Breast epithelium (tissue), 4 donors: ENCODE data around the gene OVOL1. TPM values are rescaled to one million over a fixed set of nuclear protein-coding genes. Genes with fewer than 3 reads are reported as not detected.

Experiments
- DNase-seq, 2 donors: peaks; one replicate each; pipeline ENCODE4 v3.0.0-alpha.2; 2019; ENCODE audit warnings: low spot score in 2 of 2
- H3K27ac ChIP-seq, 2 donors: fragments of 200-600 bp; sonication (generic) in 1 of 2; one replicate each; pipeline ENCODE4 v1.5.1; 2016 to 2019; ENCODE audit warnings: mild to moderate bottlenecking in 1 of 2
- H3K27me3 ChIP-seq, 2 donors: fragments of 200-600 bp; sonication (generic) in 1 of 2; one replicate each; pipeline versions ENCODE4 v1.5.1 to v1.6.0; 2017 to 2019; ENCODE audit warnings: control low read depth in 1 of 2, mild to moderate bottlenecking in 1 of 2
- H3K36me3 ChIP-seq: fragments of 200-600 bp; one replicate; pipeline ENCODE4 v1.5.1; 2019
- H3K4me1 ChIP-seq, 2 donors: fragments of 200-600 bp; sonication (generic); one replicate each; pipeline ENCODE4 v1.5.1; 2016 to 2019; ENCODE audit warnings: control low read depth in 1 of 2
- H3K4me3 ChIP-seq, 3 donors: fragments of 200-600 bp; sonication (generic); 1 replicate in 2 of 3; 2 replicates in 1 of 3; pipeline ENCODE4 v1.5.1; 2016 to 2019; ENCODE audit warnings: mild to moderate bottlenecking in 3 of 3, moderate library complexity in 2 of 3
- H3K9me3 ChIP-seq, 2 donors: fragments of 200-600 bp; sonication (generic) in 1 of 2; one replicate each; pipeline ENCODE4 v1.5.1; 2016 to 2019; ENCODE audit warnings: control low read depth in 1 of 2
- POLR2A ChIP-seq: fragments of 450-650 bp; IDR thresholded peaks from one replicate; pipeline ENCODE4 v1.6.1; 2016; ENCODE audit warnings: antibody characterized with exemption, mild to moderate bottlenecking, moderate library complexity
- POLR2AphosphoS5 ChIP-seq, 3 donors: sonication (generic); formaldehyde crosslinking; IDR thresholded peaks; one replicate each; pipeline ENCODE4 v1.6.1; 2017; ENCODE audit warnings: antibody characterized with exemption in 3 of 3
- intact Hi-C: fragments of 100-400 bp; cut with DNase I; formaldehyde crosslinking; loops from one replicate; pipeline ENCODE4 v1.15.1; 2023; ENCODE audit warnings: low total_unique reads
- total RNA-seq, 3 donors: library from RNA; depleted of rRNA; stranded (reverse); fragments of >200 nt; gene quantifications; one replicate each; pipeline ENCODE4 v1.1.0, GENCODE V29; 2016
- TF ChIP-seq, protein P1 (sequence below), 3 donors: fragments of 450-650 bp; IDR thresholded peaks; one replicate each; pipeline ENCODE4 v1.5.1; 2016 to 2017; ENCODE audit warnings: antibody characterized with exemption in 3 of 3, mild to moderate bottlenecking in 3 of 3, moderate library complexity in 3 of 3

The OVOL1 gene
- total RNA-seq, 3 donors from 2014 or later: 3.6 to 5.1 TPM; not detected in 1

DNA sequence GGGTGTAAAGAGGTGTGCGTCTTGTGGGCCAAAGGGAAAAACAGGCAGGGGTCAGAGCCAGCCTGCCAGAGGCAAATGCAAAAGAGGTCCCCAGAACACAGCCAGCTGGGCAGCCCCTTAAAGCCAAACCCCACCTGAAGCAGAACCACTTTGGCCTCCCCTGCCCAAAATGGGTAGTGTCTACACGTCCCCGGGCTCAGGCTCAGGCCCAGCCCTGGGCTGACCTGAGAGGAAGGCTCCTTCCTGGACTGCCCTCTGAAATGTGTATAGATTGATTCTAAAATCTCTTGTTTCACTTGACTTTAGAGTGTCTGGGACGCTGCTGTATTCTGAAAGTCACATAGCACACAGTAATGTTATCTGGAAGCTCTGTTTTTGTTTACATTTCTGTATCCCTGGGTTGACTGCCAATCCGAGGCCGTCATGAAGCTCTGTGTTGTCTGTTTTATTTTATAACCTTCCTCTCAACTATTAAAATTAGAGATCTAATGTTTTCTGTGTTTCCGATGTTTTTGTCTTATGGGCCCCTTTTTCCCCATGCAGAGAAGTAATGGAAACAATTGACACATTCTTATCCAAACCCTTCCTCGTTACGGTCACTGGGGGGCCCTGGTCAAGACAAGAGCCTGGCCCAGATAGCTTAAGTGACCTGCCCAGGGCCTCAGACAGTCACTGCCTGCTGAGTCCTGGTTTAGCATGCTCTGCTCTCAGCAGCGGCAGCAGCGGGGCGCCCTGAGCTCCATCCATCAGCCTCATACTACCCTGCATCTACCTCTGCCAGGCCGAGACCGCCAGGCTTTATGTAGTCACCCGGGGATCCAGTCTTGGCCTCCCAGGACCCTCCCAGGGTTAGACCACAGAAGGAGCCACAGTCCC lies 10.1 kb downstream of the OVOL1 start:
- no peak overlapping the region for H3K4me3 ChIP-seq
- H3K27me3 ChIP-seq: peaks cover 0 to 5% of the 10 kb centered on the region in 2 donors
- H3K27ac ChIP-seq: no peak overlapping the region
- no peak for DNase-seq
- no peaks in the 10 kb centered on the region for H3K36me3 ChIP-seq
- intact Hi-C loops: no loop called here
- H3K9me3 ChIP-seq: no peaks in the 10 kb centered on the region
- no peak for TF ChIP-seq POLR2AphosphoS5 (IDR thresholded peaks at IDR 0.05)
- TF ChIP-seq, protein P1, sequence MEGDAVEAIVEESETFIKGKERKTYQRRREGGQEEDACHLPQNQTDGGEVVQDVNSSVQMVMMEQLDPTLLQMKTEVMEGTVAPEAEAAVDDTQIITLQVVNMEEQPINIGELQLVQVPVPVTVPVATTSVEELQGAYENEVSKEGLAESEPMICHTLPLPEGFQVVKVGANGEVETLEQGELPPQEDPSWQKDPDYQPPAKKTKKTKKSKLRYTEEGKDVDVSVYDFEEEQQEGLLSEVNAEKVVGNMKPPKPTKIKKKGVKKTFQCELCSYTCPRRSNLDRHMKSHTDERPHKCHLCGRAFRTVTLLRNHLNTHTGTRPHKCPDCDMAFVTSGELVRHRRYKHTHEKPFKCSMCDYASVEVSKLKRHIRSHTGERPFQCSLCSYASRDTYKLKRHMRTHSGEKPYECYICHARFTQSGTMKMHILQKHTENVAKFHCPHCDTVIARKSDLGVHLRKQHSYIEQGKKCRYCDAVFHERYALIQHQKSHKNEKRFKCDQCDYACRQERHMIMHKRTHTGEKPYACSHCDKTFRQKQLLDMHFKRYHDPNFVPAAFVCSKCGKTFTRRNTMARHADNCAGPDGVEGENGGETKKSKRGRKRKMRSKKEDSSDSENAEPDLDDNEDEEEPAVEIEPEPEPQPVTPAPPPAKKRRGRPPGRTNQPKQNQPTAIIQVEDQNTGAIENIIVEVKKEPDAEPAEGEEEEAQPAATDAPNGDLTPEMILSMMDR (IDR thresholded peaks at IDR 0.05): no peak
- TF ChIP-seq POLR2A: no peak
- H3K4me1 ChIP-seq: peaks cover 0 to 5% of the 10 kb centered on the region in 2 donors

DNA sequence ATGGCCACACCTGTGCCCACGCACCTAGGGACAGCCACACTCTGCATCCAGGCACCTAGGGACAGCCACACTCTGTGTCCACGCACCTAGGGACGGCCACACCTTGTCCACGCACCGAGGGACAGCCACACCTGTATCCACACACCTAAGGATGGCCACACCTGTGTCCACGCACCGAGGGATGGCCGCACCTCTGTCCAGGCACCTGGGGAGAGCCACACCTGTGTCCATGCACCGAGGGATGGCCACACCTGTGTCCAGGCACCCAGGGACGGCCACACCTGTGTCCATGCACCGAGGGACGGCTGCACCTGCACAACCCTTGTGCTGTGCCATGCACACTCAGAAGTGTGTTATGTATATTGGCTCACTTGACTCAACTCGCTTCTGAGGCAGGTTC lies 10.8 kb downstream of the OVOL1 start:
- H3K4me3 ChIP-seq: no peak overlapping the region
- no peaks in the 10 kb centered on the region for H3K4me1 ChIP-seq
- intact Hi-C loops: no loop called here
- H3K27me3 ChIP-seq: peaks cover 0 to 11% of the 10 kb centered on the region in 2 donors
- H3K36me3 ChIP-seq: no peaks in the 10 kb centered on the region
- no peak overlapping the region for H3K27ac ChIP-seq
- no peak for DNase-seq
- H3K9me3 ChIP-seq: no peaks in the 10 kb centered on the region
- TF ChIP-seq, protein P1 (IDR thresholded peaks at IDR 0.05): no peak
- TF ChIP-seq POLR2AphosphoS5 (IDR thresholded peaks at IDR 0.05): no peak

DNA sequence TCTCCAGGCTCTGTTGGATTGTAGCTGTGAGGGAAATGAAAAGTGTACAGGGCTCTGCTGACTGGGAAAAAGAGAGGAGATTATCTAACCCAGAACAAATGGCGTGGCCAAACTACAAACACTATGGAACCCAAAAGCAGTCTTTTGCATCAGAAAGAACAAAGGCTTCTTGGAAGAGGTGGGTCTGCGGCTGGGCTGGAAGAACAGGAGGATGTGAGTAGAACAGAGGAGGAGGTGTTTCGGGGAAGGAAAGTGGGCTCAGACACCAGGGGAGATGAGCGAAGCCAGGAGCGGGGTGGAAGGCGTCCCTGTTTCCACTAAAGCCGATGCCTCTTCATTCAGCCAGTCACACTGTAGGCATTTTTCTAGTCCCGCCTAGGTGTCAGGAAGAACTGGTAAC lies 12.0 kb downstream of the OVOL1 start:
- no peaks in the 10 kb centered on the region for H3K9me3 ChIP-seq
- no peaks in the 10 kb centered on the region for H3K4me1 ChIP-seq
- intact Hi-C loops: no loop called here
- H3K36me3 ChIP-seq: no peaks in the 10 kb centered on the region
- no peak overlapping the region for H3K27ac ChIP-seq
- no peak for TF ChIP-seq POLR2AphosphoS5 (IDR thresholded peaks at IDR 0.05)
- no peak for TF ChIP-seq POLR2A
- TF ChIP-seq, protein P1 (IDR thresholded peaks at IDR 0.05): no peak
- no peak for DNase-seq
- no peak overlapping the region for H3K4me3 ChIP-seq
- H3K27me3 ChIP-seq: peaks cover 0 to 23% of the 10 kb centered on the region in 2 donors

DNA sequence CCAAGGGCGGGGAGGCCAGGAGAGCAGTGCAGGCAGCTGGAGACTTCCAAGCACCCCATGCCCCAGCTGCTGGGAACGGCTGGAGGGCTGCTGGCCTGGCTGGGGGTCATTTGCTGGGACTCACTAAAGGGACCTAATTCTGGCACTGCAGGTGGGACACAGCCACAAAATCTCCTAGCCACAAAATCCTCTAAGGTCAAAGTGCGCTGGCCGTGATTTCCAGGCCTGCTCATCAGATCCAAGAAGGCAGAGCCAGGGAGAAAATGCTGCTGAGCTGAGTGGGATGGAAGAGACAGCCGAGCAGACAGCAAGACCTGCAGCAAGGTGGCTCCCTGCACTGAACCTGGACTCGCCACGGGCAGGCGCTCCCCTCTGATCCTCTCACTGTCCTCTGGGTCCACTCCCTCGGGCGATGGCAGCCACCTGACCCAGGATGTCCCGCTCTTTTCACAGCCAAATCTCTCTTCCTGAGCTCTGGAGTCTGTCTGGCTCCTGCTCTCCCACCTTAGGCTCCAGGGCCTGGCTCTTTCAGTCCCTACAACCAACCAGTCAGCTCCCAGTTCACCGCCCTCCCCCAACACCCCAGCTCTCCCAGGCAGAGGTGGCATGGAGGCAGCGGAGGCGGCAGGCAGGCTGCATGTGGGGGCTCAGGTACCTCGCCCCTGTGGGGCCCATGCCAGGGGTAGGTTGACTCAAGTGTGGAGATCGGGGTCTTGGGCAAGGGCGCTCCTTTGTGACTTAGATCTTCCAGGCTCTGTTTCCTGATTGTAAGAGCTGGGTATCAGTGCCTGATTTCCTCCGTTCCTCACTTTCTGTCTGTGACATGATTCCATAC lies 14.5 kb downstream of the OVOL1 start:
- no peaks in the 10 kb centered on the region for H3K36me3 ChIP-seq
- intact Hi-C loops: no loop called here
- H3K9me3 ChIP-seq: no peaks in the 10 kb centered on the region
- no peaks in the 10 kb centered on the region for H3K4me1 ChIP-seq
- no peak for TF ChIP-seq POLR2AphosphoS5 (IDR thresholded peaks at IDR 0.05)
- TF ChIP-seq, protein P1 (IDR thresholded peaks at IDR 0.05): no peak
- TF ChIP-seq POLR2A: no peak
- no peak for DNase-seq
- no peak overlapping the region for H3K4me3 ChIP-seq
- H3K27ac ChIP-seq: no peak overlapping the region
- peaks cover 0 to 30% of the 10 kb centered on the region in 2 donors for H3K27me3 ChIP-seq

DNA sequence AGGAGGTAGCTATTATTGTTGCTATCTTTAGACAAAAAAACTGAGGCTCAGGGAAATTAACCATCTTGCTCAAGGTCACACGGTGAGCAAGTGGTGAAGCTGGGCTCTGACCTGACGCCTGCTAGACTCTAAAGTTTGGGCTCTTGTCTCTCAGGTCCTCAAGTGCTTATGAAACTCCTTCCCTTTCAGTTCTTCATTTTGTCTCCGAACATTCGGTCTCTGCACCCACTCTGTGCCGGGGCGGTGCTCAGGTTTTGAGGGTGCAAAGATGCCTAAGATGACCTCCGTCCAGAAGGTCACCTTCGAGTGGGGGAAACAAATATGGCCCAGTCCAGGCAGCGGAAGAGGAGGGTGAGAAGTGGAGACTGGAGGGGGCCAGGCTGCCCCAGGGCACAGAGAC lies 16.0 kb downstream of the OVOL1 start:
- TF ChIP-seq POLR2A (no peak), POLR2AphosphoS5 (IDR thresholded peaks at IDR 0.05) (no peak)
- TF ChIP-seq, protein P1 (IDR thresholded peaks at IDR 0.05): no peak
- H3K4me1 ChIP-seq: no peaks in the 10 kb centered on the region
- no peak for DNase-seq
- H3K9me3 ChIP-seq: no peaks in the 10 kb centered on the region
- no peaks in the 10 kb centered on the region for H3K36me3 ChIP-seq
- intact Hi-C loops: no loop called here
- no peak overlapping the region for H3K27ac ChIP-seq
- H3K4me3 ChIP-seq: no peak overlapping the region
- peaks cover 0 to 30% of the 10 kb centered on the region in 2 donors for H3K27me3 ChIP-seq
